Activated T-cell treated with anti-CD3 and anti-CD28 coated beads, Interleukin-2, amount 50 U/mL, for 4 hours (primary cell): Measurements from ENCODE around the gene EIF4EBP2. TPM values are rescaled to one million over a fixed set of nuclear protein-coding genes. Genes with fewer than 3 reads are reported as not detected.

Source experiments
- ATAC-seq, 2 donors: fragments of 200-7000 bp; cut with Tn5 transposase; one replicate each; pipeline ENCODE4 v1.10.0; 2021
- DNase-seq: peaks from one replicate; pipeline ENCODE4 v3.0.0-alpha.2; 2020
- H3K27me3 Mint-ChIP-seq: one replicate; pipeline ENCODE4 v1.8.0; 2021; ENCODE audit warnings: low read depth, mixed read lengths
- H3K36me3 Mint-ChIP-seq: one replicate; pipeline ENCODE4 v1.8.0; 2022; ENCODE audit warnings: mixed read lengths; ENCODE audit not compliant: insufficient read depth
- H3K4me1 Mint-ChIP-seq: one replicate; pipeline ENCODE4 v1.8.0; 2021; ENCODE audit warnings: low read depth, mixed read lengths
- H3K4me3 Mint-ChIP-seq: one replicate; pipeline ENCODE4 v1.8.0; 2021; ENCODE audit warnings: mild to moderate bottlenecking, moderate library complexity, mixed read lengths
- H3K9me3 Mint-ChIP-seq: one replicate; pipeline ENCODE4 v1.8.0; 2021; ENCODE audit warnings: mixed read lengths
- total RNA-seq, 3 donors: library from RNA; stranded (reverse); gene quantifications; one replicate each; pipeline ENCODE4 v1.2.1, GENCODE V29; 2021

The EIF4EBP2 gene
- total RNA-seq, 3 donors from 2014 or later: 28.0 to 29.4 (median 28.3) TPM

GRCh38 chr10:70403483-70404035 is 386 bp upstream of the EIF4EBP2 start:
- DNase-seq (no peak), ATAC-seq (no peak)
- Mint-ChIP-seq H3K9me3 (no peaks in the 10 kb centered on the region), H3K4me1 (peaks cover 35% of the 10 kb centered on the region), H3K27me3 (no peaks in the 10 kb centered on the region), H3K4me3 (peak overlapping the region; percentile 98), H3K36me3 (peaks cover 1% of the 10 kb centered on the region)

GRCh38 chr10:70404787-70405036 is 767 bp downstream of the EIF4EBP2 start:
- peaks cover 6% of the 10 kb centered on the region for H3K36me3 Mint-ChIP-seq
- DNase-seq (no peak), ATAC-seq (no peak)
- peak overlapping the region; percentile 98 for H3K4me3 Mint-ChIP-seq
- H3K27me3 Mint-ChIP-seq: no peaks in the 10 kb centered on the region
- H3K4me1 Mint-ChIP-seq: peaks cover 46% of the 10 kb centered on the region
- H3K9me3 Mint-ChIP-seq: no peaks in the 10 kb centered on the region

GRCh38 chr10:70405037-70405824 is 1.3 kb downstream of the EIF4EBP2 start:
- H3K9me3 Mint-ChIP-seq: no peaks in the 10 kb centered on the region
- H3K27me3 Mint-ChIP-seq: no peaks in the 10 kb centered on the region
- DNase-seq: no peak
- peak overlapping the region; percentile 98 for H3K4me3 Mint-ChIP-seq
- H3K4me1 Mint-ChIP-seq: peaks cover 48% of the 10 kb centered on the region
- peaks cover 7% of the 10 kb centered on the region for H3K36me3 Mint-ChIP-seq
- ATAC-seq: peak; percentile 11 to 16

- Mint-ChIP-seq H3K36me3 (peaks cover 9% of the 10 kb centered on the region), H3K4me1 (peaks cover 68% of the 10 kb centered on the region), H3K9me3 (no peaks in the 10 kb centered on the region), H3K27me3 (no peaks in the 10 kb centered on the region), H3K4me3 (no peak overlapping the region)
- DNase-seq (no peak), ATAC-seq (no peak)
Observed at GRCh38 chr10:70409772-70410171, 5.8 kb downstream of the EIF4EBP2 start.

GRCh38 chr10:70410608-70411007 is 6.7 kb downstream of the EIF4EBP2 start:
- H3K27me3 Mint-ChIP-seq: no peaks in the 10 kb centered on the region
- no peak overlapping the region for H3K4me3 Mint-ChIP-seq
- no peak for ATAC-seq
- peaks cover 12% of the 10 kb centered on the region for H3K36me3 Mint-ChIP-seq
- H3K9me3 Mint-ChIP-seq: no peaks in the 10 kb centered on the region
- peaks cover 68% of the 10 kb centered on the region for H3K4me1 Mint-ChIP-seq
- DNase-seq: no peak

- H3K27me3 Mint-ChIP-seq: no peaks in the 10 kb centered on the region
- no peaks in the 10 kb centered on the region for H3K9me3 Mint-ChIP-seq
- H3K4me1 Mint-ChIP-seq: peaks cover 66% of the 10 kb centered on the region
- H3K4me3 Mint-ChIP-seq: no peak overlapping the region
- H3K36me3 Mint-ChIP-seq: peaks cover 14% of the 10 kb centered on the region
- ATAC-seq (no peak), DNase-seq (no peak)
Observed at GRCh38 chr10:70412356-70412755, 8.4 kb downstream of the EIF4EBP2 start.

GRCh38 chr10:70417568-70417967 is 13.6 kb downstream of the EIF4EBP2 start:
- no peaks in the 10 kb centered on the region for H3K9me3 Mint-ChIP-seq
- DNase-seq (no peak), ATAC-seq (peak; percentile 79 to 81)
- peaks cover 40% of the 10 kb centered on the region for H3K4me1 Mint-ChIP-seq
- no peak overlapping the region for H3K4me3 Mint-ChIP-seq
- H3K36me3 Mint-ChIP-seq: peaks cover 21% of the 10 kb centered on the region
- no peaks in the 10 kb centered on the region for H3K27me3 Mint-ChIP-seq

- Mint-ChIP-seq H3K36me3 (peaks cover 27% of the 10 kb centered on the region), H3K4me1 (peaks cover 34% of the 10 kb centered on the region), H3K4me3 (no peak overlapping the region), H3K27me3 (no peaks in the 10 kb centered on the region), H3K9me3 (no peaks in the 10 kb centered on the region)
- ATAC-seq: peak; percentile 57 to 58
- no peak for DNase-seq
Observed at GRCh38 chr10:70418229-70418628, 14.3 kb downstream of the EIF4EBP2 start.

- no peak for DNase-seq
- H3K4me3 Mint-ChIP-seq: no peak overlapping the region
- H3K9me3 Mint-ChIP-seq: no peaks in the 10 kb centered on the region
- H3K4me1 Mint-ChIP-seq: peaks cover 33% of the 10 kb centered on the region
- H3K27me3 Mint-ChIP-seq: no peaks in the 10 kb centered on the region
- peaks cover 27% of the 10 kb centered on the region for H3K36me3 Mint-ChIP-seq
- ATAC-seq: no peak
Observed at GRCh38 chr10:70418713-70419112, 14.8 kb downstream of the EIF4EBP2 start.

GRCh38 chr10:70424320-70424719 is 20.4 kb downstream of the EIF4EBP2 start:
- Mint-ChIP-seq H3K27me3 (no peaks in the 10 kb centered on the region), H3K4me3 (no peak overlapping the region), H3K4me1 (peaks cover 10% of the 10 kb centered on the region), H3K9me3 (no peaks in the 10 kb centered on the region), H3K36me3 (peaks cover 30% of the 10 kb centered on the region)
- ATAC-seq (no peak), DNase-seq (no peak)

- Mint-ChIP-seq H3K27me3 (no peaks in the 10 kb centered on the region), H3K4me3 (no peak overlapping the region), H3K36me3 (peaks cover 25% of the 10 kb centered on the region), H3K9me3 (no peaks in the 10 kb centered on the region), H3K4me1 (peaks cover 10% of the 10 kb centered on the region)
- DNase-seq (no peak), ATAC-seq (no peak)
Observed at GRCh38 chr10:70425096-70425495, 21.2 kb downstream of the EIF4EBP2 start.

GRCh38 chr10:70426823-70427222 is 22.9 kb downstream of the EIF4EBP2 start:
- no peak for DNase-seq
- no peak for ATAC-seq
- Mint-ChIP-seq H3K36me3 (peaks cover 23% of the 10 kb centered on the region), H3K9me3 (no peaks in the 10 kb centered on the region), H3K4me1 (peaks cover 18% of the 10 kb centered on the region), H3K27me3 (no peaks in the 10 kb centered on the region), H3K4me3 (no peak overlapping the region)

GRCh38 chr10:70430493-70431445 is 26.8 kb downstream of the EIF4EBP2 start:
- no peaks in the 10 kb centered on the region for H3K27me3 Mint-ChIP-seq
- no peak overlapping the region for H3K4me3 Mint-ChIP-seq
- no peak for ATAC-seq
- H3K4me1 Mint-ChIP-seq: peaks cover 35% of the 10 kb centered on the region
- H3K36me3 Mint-ChIP-seq: peaks cover 3% of the 10 kb centered on the region
- H3K9me3 Mint-ChIP-seq: no peaks in the 10 kb centered on the region
- DNase-seq: no peak

GRCh38 chr10:70432101-70432500 is 28.2 kb downstream of the EIF4EBP2 start:
- peak overlapping the region; percentile 55 for H3K4me3 Mint-ChIP-seq
- no peaks in the 10 kb centered on the region for H3K9me3 Mint-ChIP-seq
- peaks cover 3% of the 10 kb centered on the region for H3K36me3 Mint-ChIP-seq
- H3K27me3 Mint-ChIP-seq: no peaks in the 10 kb centered on the region
- no peak for ATAC-seq
- H3K4me1 Mint-ChIP-seq: peaks cover 35% of the 10 kb centered on the region
- no peak for DNase-seq
